Measurements from ENCODE around the gene DCANP1.

GRCh38 chr5:135476615-135477581, 29.8 kb upstream of the DCANP1 start:
- TF ChIP-seq POLR2A (IDR thresholded peaks at IDR 0.05) (no peak), CTCF (IDR thresholded peaks at IDR 0.05 in 8 of 11, conservative IDR thresholded peaks at IDR 0.05 in 3 of 11) (no peak), POLR2AphosphoS5 (IDR thresholded peaks at IDR 0.05) (no peak)
